Measurements from ENCODE around the gene LRRC10B.
"Not testable (repeated sequence)": the region's sequence is repeated elsewhere in the genome, so short reads cannot be mapped to it uniquely, and the experiment has no call there.

Gene LRRC10B

GRCh38 chr11:61507962-61508861, at the start of gene LRRC10B:
LRRC10B (plus strand) TSS chr11:61508749; CDS start chr11:61508999, 250 bp downstream.
- Mint-ChIP-seq H3K27me3 (ENCODE audit: low read depth) (peaks cover 48% of the 10 kb centered on the region), H3K4me1 (ENCODE audit: low read depth) (peaks cover 4% of the 10 kb centered on the region), H3K36me3 (ENCODE audit: low read depth) (no peaks in the 10 kb centered on the region), H3K27ac (peak within 1 kb of the TSS; percentile 15), H3K9me3 (no peaks in the 10 kb centered on the region), H3K4me3 (peak within 1 kb of the TSS; percentile 72)

GRCh38 chr11:61460474-61460881, 48.1 kb upstream of the LRRC10B start:
- Mint-ChIP-seq H3K4me1 (ENCODE audit: low read depth) (peaks cover 2% of the 10 kb centered on the region), H3K36me3 (ENCODE audit: low read depth) (peaks cover 7% of the 10 kb centered on the region), H3K27ac (no peak overlapping the region), H3K9me3 (no peaks in the 10 kb centered on the region), H3K4me3 (no peak overlapping the region), H3K27me3 (ENCODE audit: low read depth) (no peaks in the 10 kb centered on the region)

- H3K9me3 Mint-ChIP-seq = no peaks in the 10 kb centered on the region
- H3K27me3 Mint-ChIP-seq (ENCODE audit: low read depth) = no peaks in the 10 kb centered on the region
These were observed 47.6 kb upstream of the LRRC10B start for GRCh38 chr11:61460986-61461385.

GRCh38 chr11:61467602-61468001, 40.9 kb upstream of the LRRC10B start:
- H3K4me1 Mint-ChIP-seq (ENCODE audit: low read depth); H3K27me3 Mint-ChIP-seq (ENCODE audit: low read depth); H3K4me3 Mint-ChIP-seq; H3K27ac Mint-ChIP-seq; H3K9me3 Mint-ChIP-seq; H3K36me3 Mint-ChIP-seq (ENCODE audit: low read depth): not testable (repeated sequence)

More at GRCh38 chr11:61460986-61461385, 47.6 kb upstream of the LRRC10B start:
- Mint-ChIP-seq H3K4me3 (no peak overlapping the region), H3K36me3 (ENCODE audit: low read depth) (peaks cover 7% of the 10 kb centered on the region), H3K27ac (no peak overlapping the region), H3K4me1 (ENCODE audit: low read depth) (peaks cover 2% of the 10 kb centered on the region)

GRCh38 chr11:61468002-61468401, 40.5 kb upstream of the LRRC10B start:
- H3K4me1 Mint-ChIP-seq (ENCODE audit: low read depth) = peaks cover 1% of the 10 kb centered on the region
- H3K9me3 Mint-ChIP-seq = no peaks in the 10 kb centered on the region
- H3K36me3 Mint-ChIP-seq (ENCODE audit: low read depth) = peaks cover 4% of the 10 kb centered on the region
- no peaks in the 10 kb centered on the region for H3K27me3 Mint-ChIP-seq (ENCODE audit: low read depth)
- no peak overlapping the region for H3K27ac Mint-ChIP-seq
- no peak overlapping the region for H3K4me3 Mint-ChIP-seq

GRCh38 chr11:61472282-61472681, 36.3 kb upstream of the LRRC10B start:
- Mint-ChIP-seq H3K4me3 (no peak overlapping the region), H3K9me3 (no peaks in the 10 kb centered on the region), H3K27ac (no peak overlapping the region), H3K36me3 (ENCODE audit: low read depth) (peaks cover 7% of the 10 kb centered on the region), H3K4me1 (ENCODE audit: low read depth) (peaks cover 6% of the 10 kb centered on the region), H3K27me3 (ENCODE audit: low read depth) (no peaks in the 10 kb centered on the region)

GRCh38 chr11:61472868-61473267, 35.7 kb upstream of the LRRC10B start:
- Mint-ChIP-seq H3K36me3 (ENCODE audit: low read depth) (peaks cover 7% of the 10 kb centered on the region), H3K27ac (no peak overlapping the region), H3K4me3 (no peak overlapping the region), H3K27me3 (ENCODE audit: low read depth) (no peaks in the 10 kb centered on the region), H3K4me1 (ENCODE audit: low read depth) (peaks cover 6% of the 10 kb centered on the region), H3K9me3 (no peaks in the 10 kb centered on the region)

GRCh38 chr11:61473370-61474012, 35.1 kb upstream of the LRRC10B start:
- Mint-ChIP-seq H3K27me3 (ENCODE audit: low read depth) (no peaks in the 10 kb centered on the region), H3K27ac (no peak overlapping the region), H3K36me3 (ENCODE audit: low read depth) (peaks cover 3% of the 10 kb centered on the region), H3K9me3 (no peaks in the 10 kb centered on the region), H3K4me3 (no peak overlapping the region), H3K4me1 (ENCODE audit: low read depth) (peaks cover 10% of the 10 kb centered on the region)

GRCh38 chr11:61474013-61474643, 34.4 kb upstream of the LRRC10B start:
- Mint-ChIP-seq H3K27me3 (ENCODE audit: low read depth) (no peaks in the 10 kb centered on the region), H3K4me3 (no peak overlapping the region), H3K9me3 (no peaks in the 10 kb centered on the region), H3K4me1 (ENCODE audit: low read depth) (peaks cover 10% of the 10 kb centered on the region), H3K27ac (no peak overlapping the region), H3K36me3 (ENCODE audit: low read depth) (peaks cover 3% of the 10 kb centered on the region)

GRCh38 chr11:61475433-61475832, 33.1 kb upstream of the LRRC10B start:
- Mint-ChIP-seq H3K9me3 (no peaks in the 10 kb centered on the region), H3K4me3 (no peak overlapping the region), H3K36me3 (ENCODE audit: low read depth) (peaks cover 3% of the 10 kb centered on the region), H3K27ac (no peak overlapping the region), H3K4me1 (ENCODE audit: low read depth) (peaks cover 10% of the 10 kb centered on the region), H3K27me3 (ENCODE audit: low read depth) (no peaks in the 10 kb centered on the region)

- Mint-ChIP-seq H3K4me1 (ENCODE audit: low read depth) (peaks cover 9% of the 10 kb centered on the region), H3K36me3 (ENCODE audit: low read depth) (peaks cover 3% of the 10 kb centered on the region), H3K27me3 (ENCODE audit: low read depth) (no peaks in the 10 kb centered on the region), H3K4me3 (no peak overlapping the region), H3K27ac (no peak overlapping the region), H3K9me3 (no peaks in the 10 kb centered on the region)
These were observed 32.2 kb upstream of the LRRC10B start for GRCh38 chr11:61476371-61476770.

GRCh38 chr11:61477126-61477525, 31.4 kb upstream of the LRRC10B start:
- no peak overlapping the region for H3K4me3 Mint-ChIP-seq
- no peaks in the 10 kb centered on the region for H3K27me3 Mint-ChIP-seq (ENCODE audit: low read depth)
- peaks cover 9% of the 10 kb centered on the region for H3K4me1 Mint-ChIP-seq (ENCODE audit: low read depth)
- H3K27ac Mint-ChIP-seq = no peak overlapping the region
- H3K36me3 Mint-ChIP-seq (ENCODE audit: low read depth) = peaks cover 3% of the 10 kb centered on the region
- H3K9me3 Mint-ChIP-seq = no peaks in the 10 kb centered on the region

- H3K4me3 Mint-ChIP-seq = no peak overlapping the region
- H3K27me3 Mint-ChIP-seq (ENCODE audit: low read depth) = no peaks in the 10 kb centered on the region
- H3K36me3 Mint-ChIP-seq (ENCODE audit: low read depth) = peaks cover 3% of the 10 kb centered on the region
- H3K9me3 Mint-ChIP-seq = no peaks in the 10 kb centered on the region
- H3K27ac Mint-ChIP-seq = no peak overlapping the region
- peaks cover 9% of the 10 kb centered on the region for H3K4me1 Mint-ChIP-seq (ENCODE audit: low read depth)
These were observed 30.8 kb upstream of the LRRC10B start for GRCh38 chr11:61477727-61478148.

GRCh38 chr11:61479360-61480058, 29.0 kb upstream of the LRRC10B start:
- H3K4me3 Mint-ChIP-seq; H3K27me3 Mint-ChIP-seq (ENCODE audit: low read depth); H3K9me3 Mint-ChIP-seq; H3K36me3 Mint-ChIP-seq (ENCODE audit: low read depth); H3K27ac Mint-ChIP-seq; H3K4me1 Mint-ChIP-seq (ENCODE audit: low read depth): not testable (repeated sequence)

All from T-helper 1 cell treated with Interleukin-12 subunit alpha and Interleukin-12 subunit beta and Interleukin-4 antibody, amounts not matched to agents 30 μg/mL and 1 μg/mL, for 36 hours (primary cell).